HepG2 (cell line): ENCODE results near the gene G6PC3. TPM values are rescaled to one million over a fixed set of nuclear protein-coding genes. Genes with fewer than 3 reads are reported as not detected.
A peak's percentile ranks its signal among the peaks of the same experiment; 100 is the strongest.

Source experiments
- AGO1 ChIP-seq: fragments of 200-400 bp; formaldehyde crosslinking; IDR thresholded peaks from 2 replicates; pipeline ENCODE4 v1.6.1; 2017; ENCODE audit warnings: mild to moderate bottlenecking, low read depth, low read length, moderate library complexity; ENCODE audit not compliant: poor library complexity, severe bottlenecking
- DMAP1 ChIP-seq: IDR thresholded peaks from 2 replicates; pipeline ENCODE4 v1.6.1; 2016
- ELF4 ChIP-seq: sonication (generic); formaldehyde crosslinking; IDR thresholded peaks from 2 replicates; pipeline ENCODE4 v1.5.0; 2020; ENCODE audit warnings: missing genetic modification reagents, mild to moderate bottlenecking, moderate library complexity, borderline replicate concordance
- FOXK1 ChIP-seq: sonication (generic); formaldehyde crosslinking; IDR thresholded peaks from 2 replicates; pipeline ENCODE4 v1.4.0; 2020; ENCODE audit warnings: low read depth, missing genetic modification reagents, borderline replicate concordance
- HNRNPH1 ChIP-seq: fragments of 200-400 bp; formaldehyde crosslinking; optimal IDR thresholded peaks from 2 replicates; pipeline ENCODE3; 2017; ENCODE audit warnings: mild to moderate bottlenecking, low read depth, low read length
- MAF1 ChIP-seq: sonication (generic); formaldehyde crosslinking; IDR thresholded peaks from 2 replicates; pipeline ENCODE4 v1.5.0; 2020; ENCODE audit warnings: missing genetic modification reagents, borderline replicate concordance
- MXD1 ChIP-seq: sonication (generic); formaldehyde crosslinking; IDR thresholded peaks from 2 replicates; pipeline ENCODE4 v1.4.0; 2020; ENCODE audit warnings: mild to moderate bottlenecking, missing genetic modification reagents
- NCOA2 ChIP-seq: sonication (generic); formaldehyde crosslinking; IDR thresholded peaks from 2 replicates; pipeline ENCODE4 v1.8.0; 2022; ENCODE audit warnings: inconsistent platforms
- PAF1 ChIP-seq: IDR thresholded peaks from 2 replicates; pipeline ENCODE4 v1.6.1; 2016; ENCODE audit warnings: missing genetic modification reagents, missing compliant biosample characterization
- PITX1 ChIP-seq: sonication (generic); formaldehyde crosslinking; IDR thresholded peaks from 2 replicates; pipeline ENCODE4 v1.5.1; 2020; ENCODE audit warnings: mild to moderate bottlenecking, missing genetic modification reagents
- POLR2AphosphoS2 ChIP-seq: IDR thresholded peaks from 2 replicates; pipeline ENCODE4 v1.6.1; 2011; ENCODE audit warnings: low read depth, low read length, improper control_type of control experiment
- RCOR2 ChIP-seq: IDR thresholded peaks from 2 replicates; pipeline ENCODE4 v1.6.1; 2016; ENCODE audit warnings: missing biosample characterization, missing genetic modification reagents
- SRY ChIP-seq: sonication (generic); formaldehyde crosslinking; IDR thresholded peaks from 2 replicates; pipeline ENCODE4 v1.8.0; 2022; ENCODE audit warnings: mild to moderate bottlenecking, missing genetic modification reagents
- TEAD2 ChIP-seq: sonication (generic); formaldehyde crosslinking; IDR thresholded peaks from 2 replicates; pipeline ENCODE4 v1.9.0; 2021; ENCODE audit warnings: missing genetic modification reagents
- ZBTB33 ChIP-seq: sonication (generic); formaldehyde crosslinking; IDR thresholded peaks from 2 replicates; pipeline ENCODE4 v1.4.0; 2020; ENCODE audit warnings: missing genetic modification reagents
- ZKSCAN5 ChIP-seq: sonication (generic); formaldehyde crosslinking; IDR thresholded peaks from 2 replicates; pipeline ENCODE4 v1.5.1; 2020; ENCODE audit warnings: mild to moderate bottlenecking, missing genetic modification reagents
- ZNF512 ChIP-seq: sonication (generic); formaldehyde crosslinking; IDR thresholded peaks from 2 replicates; pipeline ENCODE4 v1.4.0; 2020; ENCODE audit warnings: mild to moderate bottlenecking, missing genetic modification reagents
- ZNF652 ChIP-seq: IDR thresholded peaks from 2 replicates; pipeline ENCODE4 v1.6.1; 2016; ENCODE audit warnings: low read depth, borderline replicate concordance
- polyA plus RNA-seq, 8 experiments: library from polyadenylated mRNA; depleted of rRNA in 3 of 8; stranded (reverse) in 7 of 8; unstranded in 1 of 8; fragments of >200 nt; fragmentation: Illumina TruSeq in 4 of 8; extraction: Trizol in 4 of 8; gene quantifications; 2 replicates each; pipeline versions ENCODE4 v1.2.1 to v1.2.3, GENCODE V29; 2011 to 2016; ENCODE audit warnings: low read depth in 4 of 8, missing spikeins in 1 of 8, mixed read lengths in 1 of 8; ENCODE audit not compliant: insufficient read depth in 1 of 8
- total RNA-seq, 5 experiments: library from RNA; depleted of rRNA; stranded (reverse); fragments of >200 nt; fragmentation: Illumina TruSeq; extraction: Trizol; gene quantifications; 2 replicates each; pipeline ENCODE4 v1.2.3, GENCODE V29; 2016; ENCODE audit warnings: low read depth in 1 of 5
- TF ChIP-seq, protein P1 (sequence below): sonication (generic); formaldehyde crosslinking; IDR thresholded peaks from 2 replicates; pipeline ENCODE4 v1.4.0; 2020; ENCODE audit warnings: missing genetic modification reagents, mild to moderate bottlenecking, borderline replicate concordance
- TF ChIP-seq, protein P2 (sequence below): IDR thresholded peaks from 2 replicates; pipeline ENCODE4 v1.6.1; 2012; ENCODE audit warnings: inconsistent platforms
- TF ChIP-seq, protein P3 (sequence below): sonication (generic); formaldehyde crosslinking; IDR thresholded peaks from 2 replicates; pipeline ENCODE4 v1.8.0; 2022; ENCODE audit warnings: missing genetic modification reagents, mild to moderate bottlenecking, inconsistent platforms, borderline replicate concordance

The G6PC3 gene
- total and polyA plus RNA-seq, 2 of the 13 experiments (the other 11 are each of a cell fraction or from before 2014, with no cell fraction given) = 38.5 to 75.8 TPM

- peak; percentile 48; the same call in 1 of the 2 replicates for TF ChIP-seq PITX1 (CRISPR knock-in tag)
- TF ChIP-seq RCOR2 (CRISPR knock-in tag) = 0 out of 2 replicates have a peak, but pooled peaks have one; percentile 9
- TF ChIP-seq, protein P1, sequence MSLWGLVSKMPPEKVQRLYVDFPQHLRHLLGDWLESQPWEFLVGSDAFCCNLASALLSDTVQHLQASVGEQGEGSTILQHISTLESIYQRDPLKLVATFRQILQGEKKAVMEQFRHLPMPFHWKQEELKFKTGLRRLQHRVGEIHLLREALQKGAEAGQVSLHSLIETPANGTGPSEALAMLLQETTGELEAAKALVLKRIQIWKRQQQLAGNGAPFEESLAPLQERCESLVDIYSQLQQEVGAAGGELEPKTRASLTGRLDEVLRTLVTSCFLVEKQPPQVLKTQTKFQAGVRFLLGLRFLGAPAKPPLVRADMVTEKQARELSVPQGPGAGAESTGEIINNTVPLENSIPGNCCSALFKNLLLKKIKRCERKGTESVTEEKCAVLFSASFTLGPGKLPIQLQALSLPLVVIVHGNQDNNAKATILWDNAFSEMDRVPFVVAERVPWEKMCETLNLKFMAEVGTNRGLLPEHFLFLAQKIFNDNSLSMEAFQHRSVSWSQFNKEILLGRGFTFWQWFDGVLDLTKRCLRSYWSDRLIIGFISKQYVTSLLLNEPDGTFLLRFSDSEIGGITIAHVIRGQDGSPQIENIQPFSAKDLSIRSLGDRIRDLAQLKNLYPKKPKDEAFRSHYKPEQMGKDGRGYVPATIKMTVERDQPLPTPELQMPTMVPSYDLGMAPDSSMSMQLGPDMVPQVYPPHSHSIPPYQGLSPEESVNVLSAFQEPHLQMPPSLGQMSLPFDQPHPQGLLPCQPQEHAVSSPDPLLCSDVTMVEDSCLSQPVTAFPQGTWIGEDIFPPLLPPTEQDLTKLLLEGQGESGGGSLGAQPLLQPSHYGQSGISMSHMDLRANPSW = 0 out of 2 replicates have a peak, but pooled peaks have one; percentile 53
- TF ChIP-seq DMAP1 = no peak; the same call in 1 of the 2 replicates
- no peak for TF ChIP-seq AGO1
- no peak for TF ChIP-seq ZNF512
- no peak for TF ChIP-seq MAF1 (CRISPR knock-in tag)
- no peak for TF ChIP-seq ZNF652 (CRISPR knock-in tag)
- no peak; the same call in 1 of the 2 replicates for TF ChIP-seq NCOA2 (CRISPR knock-in tag)
- TF ChIP-seq ZBTB33 = no peak
- TF ChIP-seq SRY = no peak
- no peak for TF ChIP-seq MXD1 (CRISPR knock-in tag)
- no peak for TF ChIP-seq ZKSCAN5 (CRISPR knock-in tag)
- TF ChIP-seq, protein P2, sequence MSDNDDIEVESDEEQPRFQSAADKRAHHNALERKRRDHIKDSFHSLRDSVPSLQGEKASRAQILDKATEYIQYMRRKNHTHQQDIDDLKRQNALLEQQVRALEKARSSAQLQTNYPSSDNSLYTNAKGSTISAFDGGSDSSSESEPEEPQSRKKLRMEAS = peak; percentile 74
- no peak for TF ChIP-seq PAF1 (CRISPR knock-in tag)
- TF ChIP-seq POLR2AphosphoS2 = no peak
- TF ChIP-seq HNRNPH1 = no peak
- no peak for TF ChIP-seq TEAD2
- no peak for TF ChIP-seq FOXK1 (CRISPR knock-in tag)
- TF ChIP-seq, protein P3, sequence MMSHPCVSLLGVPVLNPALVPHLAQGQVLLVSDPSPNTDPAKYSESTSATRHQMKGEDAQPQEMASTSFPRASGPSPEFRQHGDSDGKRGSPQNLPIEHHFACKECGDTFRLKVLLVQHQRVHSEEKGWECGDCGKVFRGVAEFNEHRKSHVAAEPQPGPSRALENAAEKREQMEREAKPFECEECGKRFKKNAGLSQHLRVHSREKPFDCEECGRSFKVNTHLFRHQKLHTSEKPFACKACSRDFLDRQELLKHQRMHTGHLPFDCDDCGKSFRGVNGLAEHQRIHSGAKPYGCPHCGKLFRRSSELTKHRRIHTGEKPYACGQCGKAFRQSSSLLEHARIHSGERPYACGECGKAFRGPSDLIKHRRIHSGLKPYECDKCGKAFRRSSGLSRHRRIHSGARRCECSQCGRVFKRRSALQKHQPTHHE (CRISPR knock-in tag) = no peak
- peak; percentile 43; the same call in 1 of the 2 replicates for TF ChIP-seq ELF4
Measured at GRCh38 chr17:44095647-44096496, 25.3 kb downstream of the G6PC3 start (continued).
